WTC11 (cell line): ENCODE data around the gene ADAMTS10. TPM values are rescaled to one million over a fixed set of nuclear protein-coding genes. Genes with fewer than 3 reads are reported as not detected.

Experiments
- ATAC-seq: fragments of 200-7000 bp; cut with Tn5 transposase; 2 replicates; pipeline ENCODE4 v1.10.0; 2021; ENCODE audit warnings: mild to moderate bottlenecking, moderate library complexity
- CTCF ChIA-PET: fragments of 300-600 bp; sonication (Branson Sonifier 250); formaldehyde crosslinking; loops from one replicate; lab custom pipeline; 2021; ENCODE audit warnings: antibody characterized with exemption; lab: Charles Lee
- POLR2A ChIA-PET: fragments of 350-600 bp; sonication (Branson Sonifier 250); formaldehyde crosslinking; loops from one replicate; lab custom pipeline; 2021; ENCODE audit warnings: antibody characterized with exemption; lab: Charles Lee
- DNase-seq: peaks from one replicate; pipeline ENCODE4 v3.0.0; 2021; ENCODE audit warnings: low spot score
- H3K27ac Mint-ChIP-seq: 2 replicates; pipeline ENCODE4 v1.8.0; 2021; ENCODE audit warnings: mixed read lengths
- H3K27me3 Mint-ChIP-seq: 2 replicates; pipeline ENCODE4 v1.8.0; 2021; ENCODE audit warnings: low read depth, mild to moderate bottlenecking, moderate library complexity, mixed read lengths
- H3K36me3 Mint-ChIP-seq: 2 replicates; pipeline ENCODE4 v1.8.0; 2021; ENCODE audit warnings: mixed read lengths
- H3K4me1 Mint-ChIP-seq: 2 replicates; pipeline ENCODE4 v1.8.0; 2022; ENCODE audit warnings: mixed read lengths
- H3K4me3 Mint-ChIP-seq: 2 replicates; pipeline ENCODE4 v1.8.0; 2021; ENCODE audit warnings: mild to moderate bottlenecking, moderate library complexity, mixed read lengths
- H3K9me3 Mint-ChIP-seq: 2 replicates; pipeline ENCODE4 v1.8.0; 2021; ENCODE audit warnings: mixed read lengths
- ATF3 ChIP-seq: sonication (generic); formaldehyde crosslinking; conservative IDR thresholded peaks from 2 replicates; pipeline ENCODE4 v1.8.1; 2022; ENCODE audit warnings: mild to moderate bottlenecking, missing genetic modification reagents
- CTCF ChIP-seq: fragments of 200-600 bp; IDR thresholded peaks from 2 replicates; pipeline ENCODE4 v1.8.0; 2022; ENCODE audit warnings: antibody characterized with exemption
- ERG ChIP-seq: fragments of 250-450 bp; sonication (Bioruptor Pico); IDR thresholded peaks from 2 replicates; pipeline ENCODE4 v1.8.0; 2021; ENCODE audit warnings: mild to moderate bottlenecking
- ESRRA ChIP-seq: sonication (generic); formaldehyde crosslinking; IDR thresholded peaks from 2 replicates; pipeline ENCODE4 v1.8.1; 2022; ENCODE audit warnings: mild to moderate bottlenecking, missing genetic modification reagents, borderline replicate concordance
- FOXK1 ChIP-seq: sonication (generic); formaldehyde crosslinking; IDR thresholded peaks from 2 replicates; pipeline ENCODE4 v1.8.0; 2022; ENCODE audit warnings: mild to moderate bottlenecking, moderate library complexity, missing genetic modification reagents
- FOXP4 ChIP-seq: sonication (generic); formaldehyde crosslinking; IDR thresholded peaks from 2 replicates; pipeline ENCODE4 v1.8.0; 2022; ENCODE audit warnings: mild to moderate bottlenecking, missing genetic modification reagents
- MAX ChIP-seq: sonication (generic); formaldehyde crosslinking; IDR thresholded peaks from 2 replicates; pipeline ENCODE4 v1.8.0; 2022; ENCODE audit warnings: mild to moderate bottlenecking, missing genetic modification reagents
- NFYB ChIP-seq: sonication (generic); formaldehyde crosslinking; conservative IDR thresholded peaks from 2 replicates; pipeline ENCODE4 v1.8.0; 2022; ENCODE audit warnings: low read depth, missing genetic modification reagents
- PREB ChIP-seq: sonication (generic); formaldehyde crosslinking; IDR thresholded peaks from 2 replicates; pipeline ENCODE4 v1.8.1; 2022; ENCODE audit warnings: mild to moderate bottlenecking, missing genetic modification reagents, moderate library complexity, borderline replicate concordance
- TCF7 ChIP-seq: sonication (generic); formaldehyde crosslinking; IDR thresholded peaks from 2 replicates; pipeline ENCODE4 v1.8.0; 2022; ENCODE audit warnings: mild to moderate bottlenecking, low read depth, missing genetic modification reagents, moderate library complexity
- TP53 ChIP-seq: sonication (generic); formaldehyde crosslinking; IDR thresholded peaks from 2 replicates; pipeline ENCODE4 v1.8.1; 2023; ENCODE audit warnings: mild to moderate bottlenecking, missing genetic modification reagents
- ZBTB43 ChIP-seq: sonication (generic); formaldehyde crosslinking; IDR thresholded peaks from 2 replicates; pipeline ENCODE4 v1.8.1; 2023; ENCODE audit warnings: mild to moderate bottlenecking, missing genetic modification reagents
- ZNF232 ChIP-seq: sonication (generic); formaldehyde crosslinking; IDR thresholded peaks from 2 replicates; pipeline ENCODE4 v1.8.0; 2022; ENCODE audit warnings: mild to moderate bottlenecking, missing genetic modification reagents
- ZNF281 ChIP-seq: sonication (generic); formaldehyde crosslinking; IDR thresholded peaks from 2 replicates; pipeline ENCODE4 v1.8.0; 2023; ENCODE audit warnings: mild to moderate bottlenecking, missing genetic modification reagents
- ZNF671 ChIP-seq: fragments of 250-450 bp; sonication (Bioruptor Pico); IDR thresholded peaks from 2 replicates; pipeline ENCODE4 v1.8.0; 2021; ENCODE audit warnings: mild to moderate bottlenecking
- total RNA-seq: library from RNA; stranded (reverse); gene quantifications from 3 replicates; pipeline ENCODE4 v1.2.3, GENCODE V29; 2021

ADAMTS10 gene
- total RNA-seq, 1 experiment from 2014 or later = 16.0 TPM

GRCh38 chr19:8614455-8614854 is 3.9 kb upstream of the ADAMTS10 start:
- H3K4me1 Mint-ChIP-seq = peaks cover 20% of the 10 kb centered on the region

More at GRCh38 chr19:8614455-8614854, 3.9 kb upstream of the ADAMTS10 start:
- TF ChIP-seq ZNF281 (CRISPR knock-in tag) (no peak), ESRRA (CRISPR knock-in tag) (no peak), ATF3 (no peak), ZBTB43 (CRISPR knock-in tag) (no peak), TP53 (CRISPR knock-in tag) (no peak), ZNF671 (CRISPR knock-in tag) (no peak), ERG (CRISPR knock-in tag) (no peak), ZNF232 (CRISPR knock-in tag) (no peak), CTCF (no peak), MAX (CRISPR knock-in tag) (no peak), NFYB (CRISPR knock-in tag) (no peak), TCF7 (CRISPR knock-in tag) (no peak), FOXK1 (CRISPR knock-in tag) (no peak), FOXP4 (no peak), PREB (no peak)
- no peaks in the 10 kb centered on the region for H3K9me3 Mint-ChIP-seq
- H3K27ac Mint-ChIP-seq = no peak overlapping the region
- DNase-seq (no peak), ATAC-seq (no peak)
- no peak overlapping the region for H3K4me3 Mint-ChIP-seq
- ChIA-PET POLR2A (interaction anchor here (0.6 kb wide), 1 partner anchor 12 kb away, joined by 5 read pairs; no protein-coding TSS in a partner anchor), CTCF (interaction anchor here (0.6 to 3.6 kb wide), 3 partner anchors 21 to 96 kb away, joined by 3 to 17 read pairs (median 3); no protein-coding TSS in a partner anchor)
- H3K36me3 Mint-ChIP-seq = no peaks in the 10 kb centered on the region
- no peaks in the 10 kb centered on the region for H3K27me3 Mint-ChIP-seq
